ENCODE measurements around the gene TEF.

DNA sequence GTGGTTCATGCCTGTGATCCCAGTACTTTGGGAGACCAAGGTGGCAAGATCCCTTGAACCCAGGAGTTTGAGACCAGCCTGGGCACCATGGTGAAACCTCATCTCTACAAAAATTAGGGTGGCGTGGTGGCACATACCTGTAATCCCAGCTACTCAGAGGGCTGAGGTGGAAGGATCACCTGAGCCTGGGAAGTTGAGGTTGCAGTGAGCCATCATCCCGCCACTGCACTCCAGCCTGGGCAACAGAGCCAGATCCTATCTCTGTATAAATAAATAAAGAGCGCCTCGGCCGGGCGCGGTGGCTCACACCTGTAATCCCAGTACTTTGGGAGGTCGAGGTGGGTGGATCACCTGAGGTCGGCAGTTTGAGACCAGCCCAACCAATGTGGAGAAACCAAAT, 37.0 kb downstream of the TEF start:
- TF ChIP-seq, protein P1, sequence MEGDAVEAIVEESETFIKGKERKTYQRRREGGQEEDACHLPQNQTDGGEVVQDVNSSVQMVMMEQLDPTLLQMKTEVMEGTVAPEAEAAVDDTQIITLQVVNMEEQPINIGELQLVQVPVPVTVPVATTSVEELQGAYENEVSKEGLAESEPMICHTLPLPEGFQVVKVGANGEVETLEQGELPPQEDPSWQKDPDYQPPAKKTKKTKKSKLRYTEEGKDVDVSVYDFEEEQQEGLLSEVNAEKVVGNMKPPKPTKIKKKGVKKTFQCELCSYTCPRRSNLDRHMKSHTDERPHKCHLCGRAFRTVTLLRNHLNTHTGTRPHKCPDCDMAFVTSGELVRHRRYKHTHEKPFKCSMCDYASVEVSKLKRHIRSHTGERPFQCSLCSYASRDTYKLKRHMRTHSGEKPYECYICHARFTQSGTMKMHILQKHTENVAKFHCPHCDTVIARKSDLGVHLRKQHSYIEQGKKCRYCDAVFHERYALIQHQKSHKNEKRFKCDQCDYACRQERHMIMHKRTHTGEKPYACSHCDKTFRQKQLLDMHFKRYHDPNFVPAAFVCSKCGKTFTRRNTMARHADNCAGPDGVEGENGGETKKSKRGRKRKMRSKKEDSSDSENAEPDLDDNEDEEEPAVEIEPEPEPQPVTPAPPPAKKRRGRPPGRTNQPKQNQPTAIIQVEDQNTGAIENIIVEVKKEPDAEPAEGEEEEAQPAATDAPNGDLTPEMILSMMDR (conservative IDR thresholded peaks at IDR 0.05) = no peak
- TF ChIP-seq EZH2 (IDR thresholded peaks at IDR 0.05; ENCODE audit: low read depth) = no peak
